ENCODE measurements around the gene PALLD. TPM values are rescaled to one million over a fixed set of nuclear protein-coding genes. Genes with fewer than 3 reads are reported as not detected.

The PALLD gene
- total RNA-seq, 1 experiment from 2014 or later: 166 TPM

GRCh38 chr4:168803732-168804131, 306.9 kb downstream of the PALLD start:
- CTCF ChIA-PET: no interaction called here
- intact Hi-C loops (cut with micrococcal nuclease): no loop called here
- H3K9me3 ChIP-seq (ENCODE audit: control insufficient read depth in 1 of 2, insufficient read depth in 1 of 2, low read depth in 1 of 2, low read length in 2 of 2): no peaks in the 10 kb centered on the region
- H3K79me2 ChIP-seq (ENCODE audit: insufficient read depth, low read length): no peaks in the 10 kb centered on the region
- H3K4me2 ChIP-seq (ENCODE audit: low read length): no peak overlapping the region
- H3K36me3 ChIP-seq (ENCODE audit: control insufficient read depth in 1 of 2, insufficient read depth in 2 of 2, low read length in 2 of 2): no peaks in the 10 kb centered on the region
- H2AFZ ChIP-seq (ENCODE audit: low read depth, low read length, poor library complexity, severe bottlenecking): no peak overlapping the region
- no TSS peak for BruUV-seq (replicated peaks)
- no peak overlapping the region for H3K9ac ChIP-seq (ENCODE audit: low read length)
- H3K9me2 ChIP-seq (ENCODE audit: insufficient read depth): no peaks in the 10 kb centered on the region
- ATAC-seq (no peak), DNase-seq (ENCODE audit: low read depth, low spot score) (no peak)
- H3K27ac ChIP-seq (ENCODE audit: low read depth, low read length): peak overlapping the region; percentile 17; the same call in 1 of the 2 replicates
- POLR2A ChIA-PET: no interaction called here
- H3K4me3 ChIP-seq (replicated peaks in 1 of 2; ENCODE audit: low read depth in 1 of 2, low read length in 2 of 2): no peak overlapping the region
- H4K20me1 ChIP-seq (ENCODE audit: insufficient read depth): no peaks in the 10 kb centered on the region
- H3K27me3 ChIP-seq (ENCODE audit: insufficient read depth, low read length): no peaks in the 10 kb centered on the region
- RAD21 ChIA-PET (ENCODE audit: low non-redundant PET in 1 of 2, low total read pairs in 2 of 2, uncharacterized antibody in 2 of 2, unreplicated experiment in 2 of 2): no interaction called here
- peaks cover 0 to 5% of the 10 kb centered on the region in 2 experiments; a peak in 1 of 4 replicates for H3K4me1 ChIP-seq (ENCODE audit: control insufficient read depth in 1 of 2, insufficient read depth in 2 of 2, low read length in 2 of 2)
- TF ChIP-seq EZH2phosphoT487 (IDR thresholded peaks at IDR 0.05; ENCODE audit: borderline replicate concordance) (no peak), POLR2A (IDR thresholded peaks at IDR 0.05; ENCODE audit: borderline replicate concordance, extremely low read depth, insufficient read depth, insufficient read length) (no peak), POLR2AphosphoS5 (IDR thresholded peaks at IDR 0.05; ENCODE audit: low read depth, low read length) (no peak), FOSL1 (IDR thresholded peaks at IDR 0.05; ENCODE audit: low read depth) (no peak), JUND (IDR thresholded peaks at IDR 0.05) (no peak), RAD21 (IDR thresholded peaks at IDR 0.05; ENCODE audit: low read depth) (no peak), ZFX (IDR thresholded peaks at IDR 0.05) (no peak), SIN3A (IDR thresholded peaks at IDR 0.05; ENCODE audit: low read depth) (no peak)

- Histone ChIP-seq H3K9me2 (ENCODE audit: insufficient read depth) (no peaks in the 10 kb centered on the region), H3K36me3 (ENCODE audit: control insufficient read depth in 1 of 2, insufficient read depth in 2 of 2, low read length in 2 of 2) (no peaks in the 10 kb centered on the region), H3K4me2 (ENCODE audit: low read length) (no peak overlapping the region), H3K9ac (ENCODE audit: low read length) (no peak overlapping the region), H4K20me1 (ENCODE audit: insufficient read depth) (no peaks in the 10 kb centered on the region), H3K27ac (ENCODE audit: low read depth, low read length) (no peak overlapping the region), H3K4me1 (ENCODE audit: control insufficient read depth in 1 of 2, insufficient read depth in 2 of 2, low read length in 2 of 2) (peaks cover 0 to 5% of the 10 kb centered on the region in 2 experiments; a peak in 1 of 4 replicates), H3K27me3 (ENCODE audit: insufficient read depth, low read length) (no peaks in the 10 kb centered on the region), H2AFZ (ENCODE audit: low read depth, low read length, poor library complexity, severe bottlenecking) (no peak overlapping the region), H3K9me3 (ENCODE audit: control insufficient read depth in 1 of 2, insufficient read depth in 1 of 2, low read depth in 1 of 2, low read length in 2 of 2) (no peaks in the 10 kb centered on the region), H3K79me2 (ENCODE audit: insufficient read depth, low read length) (no peaks in the 10 kb centered on the region), H3K4me3 (replicated peaks in 1 of 2; ENCODE audit: low read depth in 1 of 2, low read length in 2 of 2) (no peak overlapping the region)
- TF ChIP-seq JUND (IDR thresholded peaks at IDR 0.05) (no peak), TCF7L2 (IDR thresholded peaks at IDR 0.05; ENCODE audit: borderline replicate concordance, extremely low read depth, insufficient read depth, insufficient read length) (no peak), POLR2AphosphoS5 (IDR thresholded peaks at IDR 0.05; ENCODE audit: low read depth, low read length) (no peak), CBX3 (IDR thresholded peaks at IDR 0.05; ENCODE audit: low read depth) (no peak), SRF (IDR thresholded peaks at IDR 0.05; ENCODE audit: low read depth) (no peak), ZFX (IDR thresholded peaks at IDR 0.05) (no peak)
- ATAC-seq (no peak), DNase-seq (ENCODE audit: low read depth, low spot score) (no peak)
- ChIA-PET CTCF (no interaction called here), POLR2A (no interaction called here), RAD21 (ENCODE audit: low non-redundant PET in 1 of 2, low total read pairs in 2 of 2, uncharacterized antibody in 2 of 2, unreplicated experiment in 2 of 2) (no interaction called here)
- intact Hi-C loops (cut with micrococcal nuclease): no loop called here
- no TSS peak for BruUV-seq (replicated peaks)
Observed at GRCh38 chr4:168804146-168804545, 307.3 kb downstream of the PALLD start.
